Loucy (cell line): Measurements from ENCODE around the gene PBX2.

Source experiments
- H2AFZ ChIP-seq: fragments of 200-600 bp; sonication (generic); 2 replicates; pipeline ENCODE4 v1.6.0; 2016; ENCODE audit warnings: antibody characterized with exemption, mild to moderate bottlenecking, low read length, moderate library complexity
- H3F3A ChIP-seq: fragments of 200-600 bp; 2 replicates; pipeline ENCODE4 v1.6.0; 2016; ENCODE audit warnings: antibody characterized with exemption, low read depth, mild to moderate bottlenecking
- H3K27me3 ChIP-seq: fragments of 200-600 bp; sonication (generic); 2 replicates; pipeline ENCODE4 v1.6.1; 2014; ENCODE audit warnings: low read length, mild to moderate bottlenecking; ENCODE audit not compliant: insufficient read depth, poor library complexity, severe bottlenecking
- H3K36me3 ChIP-seq: fragments of 200-600 bp; sonication (generic); 2 replicates; pipeline ENCODE4 v1.6.1; 2016; ENCODE audit warnings: low read length; ENCODE audit not compliant: insufficient read depth
- H3K4me1 ChIP-seq: fragments of 200-600 bp; sonication (generic); 2 replicates; pipeline ENCODE4 v1.5.1; 2014; ENCODE audit warnings: low read length, mild to moderate bottlenecking; ENCODE audit not compliant: insufficient read depth, poor library complexity, severe bottlenecking
- H3K4me2 ChIP-seq: fragments of 200-600 bp; sonication (generic); 2 replicates; pipeline ENCODE4 v1.6.0; 2014; ENCODE audit warnings: antibody characterized with exemption, low read length, low read depth, mild to moderate bottlenecking; ENCODE audit not compliant: poor library complexity, severe bottlenecking
- H3K4me3 ChIP-seq: fragments of 200-600 bp; sonication (generic); 2 replicates; pipeline ENCODE4 v1.5.1; 2014; ENCODE audit warnings: low read length, mild to moderate bottlenecking, mixed read lengths; ENCODE audit not compliant: poor library complexity, severe bottlenecking
- H3K79me2 ChIP-seq: fragments of 200-600 bp; sonication (generic); 2 replicates; pipeline ENCODE4 v1.6.1; 2014; ENCODE audit warnings: low read length; ENCODE audit not compliant: insufficient read depth
- H3K9ac ChIP-seq: fragments of 200-600 bp; sonication (generic); 2 replicates; pipeline ENCODE4 v1.6.0; 2014; ENCODE audit warnings: mild to moderate bottlenecking, low read depth, low read length, moderate library complexity; ENCODE audit not compliant: poor library complexity, severe bottlenecking
- H3K9me2 ChIP-seq: fragments of 200-600 bp; sonication (generic); replicated peaks from 2 replicates; pipeline ENCODE4 v1.6.1; 2016; ENCODE audit warnings: low read depth, low read length, mixed read lengths
- H3K9me3 ChIP-seq: fragments of 200-600 bp; sonication (generic); 2 replicates; pipeline ENCODE4 v1.6.1; 2014; ENCODE audit warnings: mild to moderate bottlenecking, antibody characterized with exemption, low read length, low read depth; ENCODE audit not compliant: insufficient read depth
- H4K20me1 ChIP-seq: fragments of 200-600 bp; sonication (generic); 2 replicates; pipeline ENCODE4 v1.6.0; 2014; ENCODE audit warnings: antibody characterized with exemption, low read length, mild to moderate bottlenecking; ENCODE audit not compliant: insufficient read depth, poor library complexity, severe bottlenecking
- CTCF ChIP-seq: fragments of 200-600 bp; sonication (generic); conservative IDR thresholded peaks from 2 replicates; pipeline ENCODE4 v1.5.1; 2014; ENCODE audit warnings: mild to moderate bottlenecking, antibody characterized with exemption, low read length
- EZH2phosphoT487 ChIP-seq: fragments of 200-600 bp; IDR thresholded peaks from 2 replicates; pipeline ENCODE4 v1.6.1; 2018; ENCODE audit warnings: antibody characterized with exemption, mild to moderate bottlenecking, moderate library complexity, borderline replicate concordance

Gene PBX2

GRCh38 chr6:32152769-32153563, 37.0 kb downstream of the PBX2 start:
- Histone ChIP-seq H3K9me2 (no peaks in the 10 kb centered on the region), H3K4me1 (peaks cover 21% of the 10 kb centered on the region), H3K27me3 (no peaks in the 10 kb centered on the region), H2AFZ (no peak overlapping the region), H3K79me2 (peaks cover 17% of the 10 kb centered on the region), H4K20me1 (no peaks in the 10 kb centered on the region), H3K9me3 (no peaks in the 10 kb centered on the region), H3K4me3 (peak overlapping the region; percentile 90), H3K4me2 (peak overlapping the region; percentile 93), H3K9ac (peak overlapping the region; percentile 70), H3F3A (no peaks in the 10 kb centered on the region), H3K36me3 (peaks cover 6% of the 10 kb centered on the region; the same call in 1 of the 2 replicates)
- TF ChIP-seq CTCF (no peak), EZH2phosphoT487 (no peak)

GRCh38 chr6:32151863-32152768, 37.9 kb downstream of the PBX2 start, which contains the start of gene PRRT1:
PRRT1 (minus strand) TSS chr6:32151939; CDS start chr6:32151827, 112 bp downstream.
- Histone ChIP-seq H3F3A (no peaks in the 10 kb centered on the region), H3K79me2 (peaks cover 17% of the 10 kb centered on the region), H3K4me1 (peaks cover 21% of the 10 kb centered on the region), H3K9ac (peak within 1 kb of the TSS; percentile 9), H4K20me1 (no peaks in the 10 kb centered on the region), H3K36me3 (no peaks in the 10 kb centered on the region), H2AFZ (no peak within 1 kb of the TSS), H3K9me3 (no peaks in the 10 kb centered on the region), H3K4me2 (no peak within 1 kb of the TSS), H3K27me3 (no peaks in the 10 kb centered on the region), H3K4me3 (no peak within 1 kb of the TSS), H3K9me2 (no peaks in the 10 kb centered on the region)
- TF ChIP-seq EZH2phosphoT487 (no peak), CTCF (no peak)

- Histone ChIP-seq H3K27me3 (no peaks in the 10 kb centered on the region), H3K36me3 (no peaks in the 10 kb centered on the region), H3K4me1 (peaks cover 21% of the 10 kb centered on the region), H3K9ac (peak overlapping the region; percentile 9), H3K79me2 (peaks cover 15% of the 10 kb centered on the region), H3K9me3 (no peaks in the 10 kb centered on the region), H4K20me1 (no peaks in the 10 kb centered on the region), H3K4me2 (no peak overlapping the region), H3K9me2 (no peaks in the 10 kb centered on the region), H3F3A (no peaks in the 10 kb centered on the region), H2AFZ (no peak overlapping the region), H3K4me3 (no peak overlapping the region)
- no peak for TF ChIP-seq CTCF
- TF ChIP-seq EZH2phosphoT487, result no peak
Observed at GRCh38 chr6:32151181-32151862, 38.7 kb downstream of the PBX2 start.
